ENCODE data around the gene DUSP19.
"Not testable (repeated sequence)": the region's sequence is repeated elsewhere in the genome, so short reads cannot be mapped to it uniquely, and the experiment has no call there.

Gene DUSP19

GRCh38 chr2:183035954-183036669 lies 42.4 kb upstream of the DUSP19 start:
- H3K4me3 ChIP-seq (ENCODE audit: control insufficient read depth, low read depth, low read length): peak overlapping the region; percentile 76
- no peak for DNase-seq (ENCODE audit: low read depth)
- TF ChIP-seq CTCF (IDR thresholded peaks at IDR 0.05; ENCODE audit: control insufficient read depth, insufficient read depth, low read depth, low read length, missing control alignments): no peak

- no peak for TF ChIP-seq CTCF (IDR thresholded peaks at IDR 0.05; ENCODE audit: control insufficient read depth, insufficient read depth, low read depth, low read length, missing control alignments)
- peak overlapping the region; percentile 76 for H3K4me3 ChIP-seq (ENCODE audit: control insufficient read depth, low read depth, low read length)
- no peak for DNase-seq (ENCODE audit: low read depth)
Measured at GRCh38 chr2:183037074-183037552, 41.4 kb upstream of the DUSP19 start.

- peak overlapping the region; percentile 76 for H3K4me3 ChIP-seq (ENCODE audit: control insufficient read depth, low read depth, low read length)
- TF ChIP-seq CTCF (IDR thresholded peaks at IDR 0.05; ENCODE audit: control insufficient read depth, insufficient read depth, low read depth, low read length, missing control alignments): no peak
- DNase-seq (ENCODE audit: low read depth): no peak
Measured at GRCh38 chr2:183037553-183038340, 40.8 kb upstream of the DUSP19 start.

- peak; percentile 53 for TF ChIP-seq CTCF (IDR thresholded peaks at IDR 0.05; ENCODE audit: control insufficient read depth, insufficient read depth, low read depth, low read length, missing control alignments)
- no peak for DNase-seq (ENCODE audit: low read depth)
- peak within 1 kb of the TSS; percentile 76 for H3K4me3 ChIP-seq (ENCODE audit: control insufficient read depth, low read depth, low read length)
Measured at GRCh38 chr2:183038341-183039300, 39.9 kb upstream of the DUSP19 start, which contains the start of gene NCKAP1. Gene NCKAP1 (minus strand): TSS chr2:183038457. CDS start chr2:183038099, 358 bp downstream.

GRCh38 chr2:183040604-183041003 lies 37.9 kb upstream of the DUSP19 start:
- no peak overlapping the region for H3K4me3 ChIP-seq (ENCODE audit: control insufficient read depth, low read depth, low read length)
- TF ChIP-seq CTCF (IDR thresholded peaks at IDR 0.05; ENCODE audit: control insufficient read depth, insufficient read depth, low read depth, low read length, missing control alignments): no peak
- DNase-seq (ENCODE audit: low read depth): no peak

GRCh38 chr2:183043580-183043979 lies 35.0 kb upstream of the DUSP19 start:
- not testable (repeated sequence) for DNase-seq (ENCODE audit: low read depth); H3K4me3 ChIP-seq (ENCODE audit: control insufficient read depth, low read depth, low read length)

GRCh38 chr2:183047486-183048125 lies 30.9 kb upstream of the DUSP19 start:
- not testable (repeated sequence) for H3K4me3 ChIP-seq (ENCODE audit: control insufficient read depth, low read depth, low read length); DNase-seq (ENCODE audit: low read depth)
